ENCODE data around the gene JOSD1. TPM values are rescaled to one million over a fixed set of nuclear protein-coding genes. Genes with fewer than 3 reads are reported as not detected.

The JOSD1 gene
- total and polyA plus RNA-seq, 2 donors (not counting 3 experiments of a cell fraction or from before 2014, with no cell fraction given): 61.7 to 73.1 TPM

DNA sequence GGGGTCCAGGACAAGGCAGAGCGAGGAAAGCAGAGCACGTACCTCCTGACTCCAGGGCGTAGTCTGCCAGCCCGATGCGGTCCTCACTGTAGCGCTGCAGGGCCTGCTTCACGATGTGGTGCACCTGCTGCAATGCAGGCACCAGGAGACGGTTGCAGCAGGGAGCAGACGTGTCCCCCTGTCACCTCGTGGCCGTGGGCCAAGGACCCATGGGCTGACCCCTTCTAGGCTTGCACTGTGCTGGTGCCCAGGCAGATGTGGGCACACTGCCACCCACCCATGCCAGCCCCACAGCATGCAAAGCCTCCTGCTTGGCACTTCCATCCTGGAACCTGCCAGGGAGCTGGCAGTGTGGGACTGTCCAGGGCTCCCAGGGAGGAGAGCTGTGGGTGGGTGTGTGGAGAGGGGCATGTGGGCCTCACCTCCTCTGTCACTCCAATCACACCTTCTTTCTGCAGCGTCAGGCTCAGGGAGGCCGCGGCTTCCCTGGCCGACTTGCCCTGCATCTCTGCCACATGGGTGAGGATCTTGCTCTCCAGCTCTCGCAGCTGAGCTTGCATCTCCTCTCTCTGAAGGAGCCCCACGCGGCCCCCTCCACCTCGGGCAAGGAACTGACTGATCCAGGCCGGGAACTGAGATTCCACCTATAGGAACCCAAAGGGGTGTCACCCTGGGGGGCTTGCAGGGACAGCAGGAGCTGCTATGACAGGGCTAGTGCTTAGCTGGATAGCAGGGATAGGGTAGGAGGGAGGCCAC lies 38.7 kb upstream of the JOSD1 start:
- Histone ChIP-seq H3K27ac (ENCODE audit: insufficient read depth, low read depth, low read length) (no peak overlapping the region), H3K79me2 (ENCODE audit: control insufficient read depth, insufficient read depth, low read length) (no peaks in the 10 kb centered on the region), H3K9me1 (replicated peaks; ENCODE audit: control insufficient read depth, extremely low read depth, insufficient read depth, low read length) (no peaks in the 10 kb centered on the region), H3K4me1 (ENCODE audit: control insufficient read depth, extremely low read depth, insufficient read depth, low read length) (no peaks in the 10 kb centered on the region), H3K27me3 (ENCODE audit: control insufficient read depth in 2 of 2, insufficient read depth in 2 of 2, low read length in 2 of 2) (no peaks in the 10 kb centered on the region), H2AFZ (ENCODE audit: low read depth, low read length) (no peak overlapping the region), H3K4me3 (replicated peaks in 1 of 3; ENCODE audit: insufficient read depth in 1 of 3, low read depth in 1 of 3, low read length in 3 of 3) (no peak overlapping the region), H4K20me1 (replicated peaks; ENCODE audit: control insufficient read depth, extremely low read depth, insufficient read depth, low read length) (no peaks in the 10 kb centered on the region), H3K9me3 (replicated peaks; ENCODE audit: control insufficient read depth, insufficient read depth, low read length) (no peaks in the 10 kb centered on the region), H3K4me2 (ENCODE audit: insufficient read depth, low read length) (no peak overlapping the region), H3K9ac (replicated peaks; ENCODE audit: extremely low read depth, insufficient read depth, low read length) (no peak overlapping the region), H3K36me3 (ENCODE audit: control insufficient read depth in 2 of 2, extremely low read depth in 1 of 2, insufficient read depth in 2 of 2, low read length in 2 of 2) (peaks cover 12 to 59% of the 10 kb centered on the region in 2 experiments)
- TF ChIP-seq, protein P1, sequence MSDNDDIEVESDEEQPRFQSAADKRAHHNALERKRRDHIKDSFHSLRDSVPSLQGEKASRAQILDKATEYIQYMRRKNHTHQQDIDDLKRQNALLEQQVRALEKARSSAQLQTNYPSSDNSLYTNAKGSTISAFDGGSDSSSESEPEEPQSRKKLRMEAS (IDR thresholded peaks at IDR 0.05; ENCODE audit: insufficient read depth, insufficient read length): no peak
- TF ChIP-seq, protein P2, sequence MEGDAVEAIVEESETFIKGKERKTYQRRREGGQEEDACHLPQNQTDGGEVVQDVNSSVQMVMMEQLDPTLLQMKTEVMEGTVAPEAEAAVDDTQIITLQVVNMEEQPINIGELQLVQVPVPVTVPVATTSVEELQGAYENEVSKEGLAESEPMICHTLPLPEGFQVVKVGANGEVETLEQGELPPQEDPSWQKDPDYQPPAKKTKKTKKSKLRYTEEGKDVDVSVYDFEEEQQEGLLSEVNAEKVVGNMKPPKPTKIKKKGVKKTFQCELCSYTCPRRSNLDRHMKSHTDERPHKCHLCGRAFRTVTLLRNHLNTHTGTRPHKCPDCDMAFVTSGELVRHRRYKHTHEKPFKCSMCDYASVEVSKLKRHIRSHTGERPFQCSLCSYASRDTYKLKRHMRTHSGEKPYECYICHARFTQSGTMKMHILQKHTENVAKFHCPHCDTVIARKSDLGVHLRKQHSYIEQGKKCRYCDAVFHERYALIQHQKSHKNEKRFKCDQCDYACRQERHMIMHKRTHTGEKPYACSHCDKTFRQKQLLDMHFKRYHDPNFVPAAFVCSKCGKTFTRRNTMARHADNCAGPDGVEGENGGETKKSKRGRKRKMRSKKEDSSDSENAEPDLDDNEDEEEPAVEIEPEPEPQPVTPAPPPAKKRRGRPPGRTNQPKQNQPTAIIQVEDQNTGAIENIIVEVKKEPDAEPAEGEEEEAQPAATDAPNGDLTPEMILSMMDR (IDR thresholded peaks at IDR 0.05; ENCODE audit: extremely low read depth in 1 of 2, insufficient read depth in 1 of 2, low read depth in 1 of 2, low read length in 2 of 2): no peak
- no peak for TF ChIP-seq JUN (IDR thresholded peaks at IDR 0.05; ENCODE audit: borderline replicate concordance, insufficient read depth, insufficient read length, low read depth)
- no peak for TF ChIP-seq POLR2AphosphoS5 (IDR thresholded peaks at IDR 0.05; ENCODE audit: insufficient read depth, low read depth, low read length)
- TF ChIP-seq MYC (IDR thresholded peaks at IDR 0.05; ENCODE audit: low read depth, low read length): no peak
- TF ChIP-seq FOS (IDR thresholded peaks at IDR 0.05; ENCODE audit: borderline replicate concordance, insufficient read depth, low read length): no peak
- TF ChIP-seq EZH2 (IDR thresholded peaks at IDR 0.05; ENCODE audit: borderline replicate concordance, low read depth, low read length, severe bottlenecking): no peak
- no peak for TF ChIP-seq POLR2A (IDR thresholded peaks at IDR 0.05; ENCODE audit: low read depth, low read length)
- TF ChIP-seq GATA2 (IDR thresholded peaks at IDR 0.05; ENCODE audit: insufficient read depth, insufficient read length, low read depth, low read length): no peak
- no TSS peak for BruUV-seq (replicated peaks)
- intact Hi-C loops (cut with micrococcal nuclease): no loop called here
- no peak for DNase-seq (ENCODE audit: low read depth, low spot score)
- POLR2A ChIA-PET: no interaction called here
- CTCF ChIA-PET: interaction anchor here (1.4 to 1.5 kb wide), 2 partner anchors 8 to 14 kb away, joined by 4 read pairs; no protein-coding TSS in a partner anchor
- dilution Hi-C loops (cut with MboI; ENCODE audit: extremely low pct_ligation_motif_present, low sequenced_read_pairs): no loop called here
- FAIRE-seq: no peak
